HUES48 (cell line): ENCODE measurements around the gene RB1.

Source experiments
- H3K27ac ChIP-seq: one replicate; pipeline ENCODE4 v1.7.0; 2013; ENCODE audit warnings: low read depth, low read length, inconsistent platforms
- H3K27me3 ChIP-seq: 2 replicates; pipeline ENCODE4 v1.6.1; 2013; ENCODE audit warnings: mild to moderate bottlenecking, low read length; ENCODE audit not compliant: control insufficient read depth, insufficient read depth
- H3K36me3 ChIP-seq: 2 replicates; pipeline ENCODE4 v1.6.1; 2013; ENCODE audit warnings: low read length; ENCODE audit not compliant: control insufficient read depth, insufficient read depth
- H3K4me1 ChIP-seq: 2 replicates; pipeline ENCODE4 v1.6.1; 2013; ENCODE audit warnings: mild to moderate bottlenecking, low read length; ENCODE audit not compliant: control insufficient read depth, insufficient read depth
- H3K4me3 ChIP-seq: 2 replicates; pipeline ENCODE4 v1.5.1; 2013; ENCODE audit warnings: mild to moderate bottlenecking, low read depth, low read length
- H3K9ac ChIP-seq: 2 replicates; pipeline ENCODE4 v1.6.1; 2013; ENCODE audit warnings: mild to moderate bottlenecking, low read depth, low read length, moderate library complexity
- H3K9me3 ChIP-seq: 2 replicates; pipeline ENCODE4 v1.6.1; 2013; ENCODE audit warnings: low read length; ENCODE audit not compliant: control insufficient read depth, insufficient read depth

RB1 gene

DNA sequence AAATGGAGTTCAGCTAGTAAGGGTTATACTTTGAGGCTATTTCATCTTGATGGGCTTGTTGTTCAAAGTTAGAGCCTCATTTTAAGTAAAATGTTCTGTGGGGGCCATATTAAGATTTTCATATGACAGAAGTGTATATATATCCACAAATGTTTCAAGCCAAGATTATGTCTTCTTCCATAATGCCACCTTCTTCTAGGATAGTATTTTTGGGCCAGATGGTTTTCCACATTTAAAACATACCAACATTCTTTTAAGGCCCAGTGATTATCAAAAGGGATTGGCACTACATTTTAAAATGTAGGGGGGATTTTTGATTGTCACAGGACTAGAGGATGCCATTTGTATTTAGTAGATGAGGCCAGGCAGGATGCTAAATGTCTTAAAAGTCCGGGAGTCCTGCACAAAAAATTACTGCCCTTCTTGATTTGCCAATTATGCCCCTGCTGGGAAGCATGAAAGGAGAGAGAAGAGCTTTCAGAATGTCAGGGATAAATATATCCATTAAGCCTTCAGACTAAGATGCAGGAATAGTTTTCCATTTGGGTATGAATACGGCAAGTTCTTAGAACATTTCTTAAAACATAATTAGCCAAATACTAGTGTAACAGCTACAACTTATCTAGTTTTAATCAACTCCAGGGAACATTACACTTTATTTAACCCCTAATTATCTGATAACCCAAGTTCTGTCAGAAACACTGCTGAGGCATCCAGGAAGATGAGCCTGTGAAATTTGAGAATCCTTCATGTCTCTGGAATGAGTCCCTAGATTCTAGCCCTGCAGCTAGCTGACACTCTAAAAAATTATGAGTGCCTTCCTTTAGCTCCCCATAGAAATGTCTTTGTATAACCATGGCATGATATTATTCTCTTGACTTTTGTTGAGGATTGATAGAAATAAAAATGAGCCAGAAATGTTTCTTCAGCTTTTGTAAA, 36.6 kb upstream of the RB1 start:
- H3K9me3 ChIP-seq, result no peaks in the 10 kb centered on the region

DNA sequence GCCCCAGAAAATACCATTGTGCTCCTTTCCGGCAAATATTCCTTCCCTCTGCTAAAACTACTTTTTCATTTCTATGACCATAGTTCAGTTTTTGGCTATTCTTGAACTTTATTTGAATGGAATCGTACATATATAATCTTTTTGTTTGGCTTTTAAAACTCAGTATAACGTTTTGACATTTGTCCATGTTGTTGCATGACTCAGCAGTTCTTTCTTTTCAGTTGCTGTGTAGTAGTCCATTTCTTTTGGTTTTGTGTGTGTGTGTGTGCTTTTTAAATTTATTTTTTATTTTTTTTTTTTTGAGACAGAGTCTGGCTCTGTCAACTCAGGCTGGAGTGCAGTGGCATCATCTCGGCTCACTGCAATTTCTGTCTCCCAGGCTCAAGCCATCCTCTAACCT, 35.5 kb upstream of the RB1 start:
- Histone ChIP-seq H3K4me3 (no peak overlapping the region), H3K4me1 (peaks cover 4% of the 10 kb centered on the region; the same call in 1 of the 2 replicates), H3K36me3 (peaks cover 12% of the 10 kb centered on the region; the same call in 1 of the 2 replicates), H3K27ac (no peak overlapping the region), H3K9ac (no peak overlapping the region), H3K27me3 (no peaks in the 10 kb centered on the region), H3K9me3 (no peaks in the 10 kb centered on the region)

More for the DNA sequence above, 36.6 kb upstream of the RB1 start:
- Histone ChIP-seq H3K36me3 (peaks cover 23% of the 10 kb centered on the region), H3K9ac (no peak overlapping the region), H3K4me3 (no peak overlapping the region), H3K27ac (no peak overlapping the region), H3K4me1 (peaks cover 10% of the 10 kb centered on the region; the same call in 1 of the 2 replicates), H3K27me3 (no peaks in the 10 kb centered on the region)

GRCh38 chr13:48273346-48273745, 30.2 kb upstream of the RB1 start:
- Histone ChIP-seq H3K4me3 (no peak overlapping the region), H3K27ac (no peak overlapping the region), H3K9me3 (no peaks in the 10 kb centered on the region), H3K9ac (no peak overlapping the region), H3K27me3 (no peaks in the 10 kb centered on the region), H3K36me3 (no peaks in the 10 kb centered on the region), H3K4me1 (no peaks in the 10 kb centered on the region)

DNA sequence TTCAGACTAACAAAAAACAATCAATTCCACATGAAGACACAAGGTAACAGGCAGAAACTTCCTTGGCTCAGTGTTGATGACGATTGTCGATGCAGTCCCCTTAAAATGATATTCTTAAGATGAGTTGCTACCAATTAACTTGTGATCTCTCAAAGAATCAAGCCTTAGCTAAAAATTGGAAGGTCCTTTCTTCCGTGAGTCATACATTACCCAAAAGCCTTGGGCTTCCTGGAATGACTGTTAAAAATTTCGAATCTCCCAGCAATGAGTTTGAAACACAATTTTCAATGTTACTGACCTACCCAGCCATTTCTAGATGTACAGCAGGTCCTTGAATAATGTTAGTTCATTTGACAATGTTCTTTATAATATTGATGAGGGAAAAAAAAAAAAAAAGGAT, 28.0 kb upstream of the RB1 start:
- Histone ChIP-seq H3K36me3 (no peaks in the 10 kb centered on the region), H3K27me3 (no peaks in the 10 kb centered on the region), H3K4me3 (no peak overlapping the region), H3K4me1 (no peaks in the 10 kb centered on the region), H3K9ac (no peak overlapping the region), H3K9me3 (no peaks in the 10 kb centered on the region), H3K27ac (no peak overlapping the region)

GRCh38 chr13:48278806-48279205, 24.7 kb upstream of the RB1 start:
- H3K9ac ChIP-seq, result no peak overlapping the region
- H3K4me3 ChIP-seq, result no peak overlapping the region
- no peaks in the 10 kb centered on the region for H3K4me1 ChIP-seq
- no peak overlapping the region for H3K27ac ChIP-seq
- H3K27me3 ChIP-seq, result no peaks in the 10 kb centered on the region
- H3K9me3 ChIP-seq, result no peaks in the 10 kb centered on the region
- H3K36me3 ChIP-seq, result no peaks in the 10 kb centered on the region

DNA sequence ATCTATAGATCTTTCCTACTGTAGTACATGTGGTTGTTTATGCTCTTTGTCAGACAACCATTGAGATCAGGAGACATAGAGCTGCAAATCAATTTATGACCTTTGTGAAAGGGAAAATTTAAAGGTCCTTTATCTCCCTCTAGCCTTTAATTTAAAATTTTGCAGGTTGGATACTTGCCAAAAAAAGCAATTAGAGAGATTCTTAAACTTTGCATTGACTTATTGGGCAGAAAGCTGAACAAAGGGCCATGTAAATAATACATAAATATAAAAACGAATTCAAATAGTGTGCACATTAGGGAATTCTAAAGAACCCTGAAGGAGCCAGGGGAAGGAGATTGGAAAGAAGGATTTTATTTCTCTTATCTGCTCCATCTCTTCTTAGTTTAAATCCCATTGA, 22.0 kb upstream of the RB1 start:
- Histone ChIP-seq H3K4me1 (no peaks in the 10 kb centered on the region), H3K27me3 (no peaks in the 10 kb centered on the region), H3K9me3 (no peaks in the 10 kb centered on the region), H3K27ac (no peak overlapping the region), H3K4me3 (no peak overlapping the region), H3K9ac (no peak overlapping the region), H3K36me3 (no peaks in the 10 kb centered on the region)

DNA sequence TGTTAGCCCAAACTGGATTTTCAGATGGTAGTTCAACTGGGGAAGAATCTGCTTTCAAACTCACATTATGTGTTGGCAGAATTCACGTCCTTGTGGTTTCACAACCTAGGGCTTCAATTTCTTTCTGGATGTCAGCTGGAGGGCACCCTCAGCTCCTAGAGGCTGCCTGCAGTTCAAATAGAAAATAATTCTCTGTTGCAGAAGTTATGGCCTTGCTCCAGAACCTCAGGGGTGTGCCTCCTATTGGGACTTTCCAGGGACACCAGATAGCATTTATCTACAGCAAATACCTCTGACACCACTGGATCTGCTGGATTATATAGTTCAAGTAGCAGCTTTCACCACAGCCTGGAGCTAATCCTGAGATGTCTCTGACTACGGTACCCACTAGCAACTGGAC, 11.8 kb upstream of the RB1 start:
- Histone ChIP-seq H3K9me3 (no peaks in the 10 kb centered on the region), H3K9ac (no peak overlapping the region), H3K27me3 (no peaks in the 10 kb centered on the region), H3K4me3 (no peak overlapping the region), H3K4me1 (no peaks in the 10 kb centered on the region), H3K27ac (no peak overlapping the region), H3K36me3 (no peaks in the 10 kb centered on the region)

DNA sequence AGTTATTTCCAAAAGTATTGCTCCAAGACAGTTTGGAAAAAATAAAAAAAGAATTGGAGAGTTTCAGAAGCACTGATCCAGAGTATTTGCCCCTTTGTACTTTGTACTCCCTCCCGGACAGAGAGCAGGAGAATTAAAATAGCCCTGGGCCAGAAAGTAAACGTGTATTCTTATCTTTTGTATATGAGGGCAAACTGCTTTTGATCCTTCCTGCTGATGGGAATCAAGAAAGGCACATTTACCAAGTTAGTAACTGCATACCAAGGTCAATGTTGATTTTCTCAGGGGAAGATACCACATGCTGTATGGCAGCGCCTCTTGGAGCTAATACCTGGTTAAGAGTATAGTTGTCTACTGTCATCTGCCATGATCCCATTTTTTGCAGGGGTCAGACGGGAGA, 10.9 kb upstream of the RB1 start:
- Histone ChIP-seq H3K9me3 (no peaks in the 10 kb centered on the region), H3K27me3 (no peaks in the 10 kb centered on the region), H3K9ac (no peak overlapping the region), H3K36me3 (no peaks in the 10 kb centered on the region), H3K4me1 (no peaks in the 10 kb centered on the region), H3K4me3 (no peak overlapping the region), H3K27ac (no peak overlapping the region)

DNA sequence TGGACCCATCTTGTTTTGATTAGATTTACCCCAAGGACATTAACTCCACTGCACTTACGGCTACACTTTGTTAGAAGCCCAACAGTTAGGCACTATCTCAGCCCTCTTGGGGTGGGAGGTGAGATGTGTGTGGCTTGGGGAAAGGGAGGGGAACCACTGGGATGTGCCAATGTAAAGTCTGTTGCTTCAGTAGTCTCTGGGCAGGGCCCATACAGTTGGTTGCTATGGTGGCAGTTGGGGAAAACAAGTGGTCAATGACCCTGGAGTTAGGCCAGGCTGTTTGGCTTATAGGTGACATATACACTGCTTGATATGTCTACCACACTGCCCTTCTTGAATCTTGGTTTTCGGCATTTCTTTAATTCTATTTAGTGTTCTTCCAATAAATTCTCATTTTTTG, 8.9 kb upstream of the RB1 start:
- no peak overlapping the region for H3K9ac ChIP-seq
- H3K4me3 ChIP-seq, result no peak overlapping the region

DNA sequence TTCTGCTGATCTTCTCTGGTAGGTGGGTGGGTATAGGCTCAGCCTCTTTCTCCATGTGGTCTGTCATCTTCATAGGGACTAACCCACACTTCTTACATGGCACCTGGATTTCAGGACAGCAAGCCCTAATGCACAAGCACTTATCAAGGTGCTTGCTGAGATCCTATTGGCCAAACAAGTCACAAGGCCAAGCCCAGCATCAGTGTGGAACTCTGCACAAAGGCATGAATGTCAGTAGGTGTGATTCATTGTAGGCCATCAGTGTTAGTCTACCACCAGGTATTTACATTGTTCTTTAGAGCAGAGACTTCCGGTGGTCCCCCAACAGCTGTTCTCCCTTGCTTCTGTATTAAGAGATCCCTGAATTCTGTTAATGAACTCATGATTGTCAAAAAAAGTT, 8.3 kb upstream of the RB1 start:
- Histone ChIP-seq H3K27ac (no peak overlapping the region), H3K4me3 (no peak overlapping the region), H3K27me3 (no peaks in the 10 kb centered on the region), H3K9ac (no peak overlapping the region), H3K36me3 (no peaks in the 10 kb centered on the region), H3K9me3 (no peaks in the 10 kb centered on the region), H3K4me1 (no peaks in the 10 kb centered on the region)

More for the DNA sequence above, 8.9 kb upstream of the RB1 start:
- Histone ChIP-seq H3K4me1 (no peaks in the 10 kb centered on the region), H3K36me3 (no peaks in the 10 kb centered on the region), H3K27me3 (no peaks in the 10 kb centered on the region), H3K27ac (no peak overlapping the region), H3K9me3 (no peaks in the 10 kb centered on the region)

DNA sequence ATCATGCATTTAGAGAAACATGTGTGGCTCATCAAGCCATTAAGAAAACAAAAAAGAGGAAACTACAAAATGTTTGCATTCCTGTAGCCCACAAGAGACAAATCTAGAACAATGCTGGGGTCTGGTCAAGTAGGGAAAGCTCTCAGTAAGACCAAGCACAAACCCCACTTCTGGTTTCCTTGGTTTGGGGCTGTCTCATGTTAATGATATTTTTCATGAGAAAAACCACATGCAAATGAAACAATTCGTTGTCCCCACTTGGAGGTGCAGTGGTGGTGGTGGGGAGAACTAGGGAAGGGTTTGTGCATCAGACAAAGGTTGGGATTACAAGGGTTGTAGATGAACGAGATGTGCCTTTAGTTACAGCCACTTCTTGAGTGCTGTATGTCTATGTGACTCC, 7.0 kb upstream of the RB1 start:
- no peaks in the 10 kb centered on the region for H3K4me1 ChIP-seq
- no peak overlapping the region for H3K9ac ChIP-seq
- H3K4me3 ChIP-seq, result no peak overlapping the region
- H3K36me3 ChIP-seq, result no peaks in the 10 kb centered on the region
- H3K27me3 ChIP-seq, result no peaks in the 10 kb centered on the region
- no peaks in the 10 kb centered on the region for H3K9me3 ChIP-seq
- no peak overlapping the region for H3K27ac ChIP-seq
